GM12865 (cell line): ENCODE data around the gene CD93.

Experiments used
- DNase-seq: peaks from one replicate; pipeline ENCODE4 v3.0.0; 2010; ENCODE audit warnings: low read depth
- H3K4me3 ChIP-seq: 2 replicates; pipeline ENCODE4 v1.5.1; 2011; ENCODE audit warnings: mild to moderate bottlenecking, low read depth, low read length, control low read depth
- TF ChIP-seq, protein P1 (sequence below): IDR thresholded peaks from 2 replicates; pipeline ENCODE4 v1.5.1; 2011; ENCODE audit warnings: low read length, control low read depth, low read depth, inconsistent platforms; ENCODE audit not compliant: insufficient read depth; ENCODE audit errors: missing control alignments

CD93 gene

DNA sequence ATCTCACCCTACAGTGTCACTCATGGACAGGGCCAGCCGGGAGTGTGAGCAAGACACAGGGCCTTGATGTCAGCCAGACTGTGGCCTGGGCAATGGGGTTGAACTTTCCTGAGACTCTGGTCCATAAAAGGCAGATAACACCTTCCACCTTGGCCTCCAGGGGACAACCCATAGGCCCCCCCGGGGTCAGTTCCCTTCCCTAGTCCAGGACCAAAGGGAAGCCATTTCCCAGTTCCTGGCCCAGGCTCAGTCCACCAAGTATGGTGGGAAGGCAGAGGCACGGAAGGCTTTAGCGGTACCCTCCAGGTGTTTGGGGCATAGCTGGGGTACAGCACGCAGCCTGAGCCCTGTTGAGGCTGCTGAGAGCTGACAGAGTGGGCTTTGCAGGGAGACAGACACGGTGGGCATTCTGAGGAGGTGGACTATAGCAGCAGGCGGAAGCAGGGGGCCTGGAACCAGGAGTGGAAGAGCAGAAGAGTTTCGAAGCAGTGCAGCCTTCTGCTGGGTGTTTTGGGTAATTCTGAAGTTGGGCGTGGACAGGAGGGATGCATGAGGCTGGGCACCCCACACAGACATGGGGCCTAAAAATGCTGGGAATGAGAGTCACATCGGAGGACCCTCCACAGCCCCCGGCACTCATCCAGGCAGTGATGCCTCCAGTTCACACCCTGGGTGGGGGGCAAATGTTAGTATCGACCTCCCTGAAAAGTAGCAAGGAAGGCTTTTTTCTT, 43.9 kb upstream of the CD93 start:
- DNase-seq, result no peak
- H3K4me3 ChIP-seq, result no peak overlapping the region
- TF ChIP-seq, protein P1, sequence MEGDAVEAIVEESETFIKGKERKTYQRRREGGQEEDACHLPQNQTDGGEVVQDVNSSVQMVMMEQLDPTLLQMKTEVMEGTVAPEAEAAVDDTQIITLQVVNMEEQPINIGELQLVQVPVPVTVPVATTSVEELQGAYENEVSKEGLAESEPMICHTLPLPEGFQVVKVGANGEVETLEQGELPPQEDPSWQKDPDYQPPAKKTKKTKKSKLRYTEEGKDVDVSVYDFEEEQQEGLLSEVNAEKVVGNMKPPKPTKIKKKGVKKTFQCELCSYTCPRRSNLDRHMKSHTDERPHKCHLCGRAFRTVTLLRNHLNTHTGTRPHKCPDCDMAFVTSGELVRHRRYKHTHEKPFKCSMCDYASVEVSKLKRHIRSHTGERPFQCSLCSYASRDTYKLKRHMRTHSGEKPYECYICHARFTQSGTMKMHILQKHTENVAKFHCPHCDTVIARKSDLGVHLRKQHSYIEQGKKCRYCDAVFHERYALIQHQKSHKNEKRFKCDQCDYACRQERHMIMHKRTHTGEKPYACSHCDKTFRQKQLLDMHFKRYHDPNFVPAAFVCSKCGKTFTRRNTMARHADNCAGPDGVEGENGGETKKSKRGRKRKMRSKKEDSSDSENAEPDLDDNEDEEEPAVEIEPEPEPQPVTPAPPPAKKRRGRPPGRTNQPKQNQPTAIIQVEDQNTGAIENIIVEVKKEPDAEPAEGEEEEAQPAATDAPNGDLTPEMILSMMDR, result no peak

DNA sequence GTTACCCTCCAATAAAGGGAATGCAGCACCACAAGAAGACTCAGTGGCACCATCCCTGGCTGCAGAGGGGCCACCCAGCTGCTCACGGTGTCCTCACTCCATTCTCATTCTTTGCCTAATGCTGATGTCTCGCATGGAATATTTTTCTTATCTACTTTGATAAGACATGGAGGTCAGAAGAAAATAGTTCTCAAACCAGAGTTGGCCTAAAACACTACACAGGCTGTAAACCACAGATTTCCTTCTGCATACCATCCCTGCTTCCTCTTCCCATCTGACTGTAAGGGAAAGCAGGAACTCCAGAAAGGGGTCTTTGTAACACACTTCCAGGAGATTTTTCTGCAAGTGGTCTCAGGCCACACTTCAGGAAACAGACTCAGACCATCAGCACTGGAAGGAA, 43.1 kb upstream of the CD93 start:
- H3K4me3 ChIP-seq, result no peak overlapping the region
- no peak for DNase-seq
- TF ChIP-seq, protein P1, result no peak

DNA sequence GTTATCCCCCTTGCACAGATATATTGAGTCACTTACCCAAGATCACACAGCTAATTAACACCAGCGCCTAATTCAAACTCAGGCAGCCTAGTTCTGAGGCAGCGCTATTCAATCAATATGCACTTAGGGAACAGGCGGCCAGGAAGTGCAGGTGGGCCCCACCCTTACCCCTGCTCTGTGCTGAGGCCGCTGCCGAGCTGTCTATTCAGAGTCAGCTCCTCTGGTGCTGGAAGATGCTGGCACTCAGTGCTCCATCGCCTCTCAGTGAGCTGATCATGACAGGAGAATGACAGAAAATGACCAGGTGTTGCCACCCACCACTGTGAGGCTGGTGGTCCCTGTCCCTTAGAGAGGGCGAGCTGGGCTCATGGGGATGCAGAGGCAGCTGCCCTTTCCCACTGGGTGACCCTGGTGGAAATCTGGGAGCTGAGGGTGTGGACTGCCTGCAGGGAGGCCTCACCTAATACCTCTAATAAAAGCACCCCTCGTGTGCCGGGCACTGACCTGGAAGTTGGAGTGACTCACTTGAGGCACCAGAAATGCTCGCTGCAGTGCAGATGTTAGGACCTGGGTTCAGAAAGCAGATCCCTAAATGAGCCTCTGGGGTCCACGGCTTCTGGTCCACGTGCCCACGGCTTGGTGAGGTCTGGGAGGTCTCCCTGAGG, 42.5 kb upstream of the CD93 start:
- H3K4me3 ChIP-seq, result no peak overlapping the region
- TF ChIP-seq, protein P1, result no peak
- no peak for DNase-seq

DNA sequence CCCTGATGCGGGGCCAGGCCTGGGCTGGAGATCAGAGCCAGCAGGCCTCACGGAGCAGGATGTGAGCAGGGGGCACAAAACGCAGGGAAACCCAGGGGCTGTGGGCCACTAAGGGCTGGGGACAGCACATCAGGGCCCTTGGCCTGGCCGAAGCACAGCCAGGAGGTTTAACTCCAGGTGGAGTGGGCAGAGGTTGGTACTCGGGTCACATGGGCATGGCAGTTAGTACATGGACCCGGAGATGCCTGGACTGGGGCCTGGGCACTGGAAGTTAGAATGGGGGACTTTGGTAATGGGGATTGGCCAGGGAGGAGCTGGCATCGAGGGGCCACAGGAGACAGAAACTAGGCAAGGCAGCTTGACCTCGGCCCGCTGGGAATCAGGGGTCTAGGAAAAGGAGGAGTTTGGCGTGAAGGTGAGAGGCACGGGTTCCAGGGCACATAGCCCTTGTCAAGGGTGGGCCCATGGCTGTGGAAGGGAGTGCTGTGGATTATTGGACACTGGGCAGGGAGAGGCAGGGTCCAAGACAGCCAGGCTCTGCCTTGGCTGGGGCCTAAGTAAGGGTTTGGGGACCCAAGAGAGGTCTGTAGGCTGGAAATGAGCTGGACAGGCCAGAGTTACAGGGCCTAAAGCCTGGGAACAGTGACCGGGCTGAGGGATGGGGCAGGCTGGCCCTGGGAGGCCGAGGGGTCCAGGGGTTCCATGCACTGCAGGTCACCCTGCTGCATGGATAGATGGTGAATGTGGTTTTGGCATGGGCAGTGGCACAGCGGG, 41.6 kb upstream of the CD93 start:
- H3K4me3 ChIP-seq, result no peak overlapping the region
- no peak for DNase-seq
- TF ChIP-seq, protein P1, result no peak

DNA sequence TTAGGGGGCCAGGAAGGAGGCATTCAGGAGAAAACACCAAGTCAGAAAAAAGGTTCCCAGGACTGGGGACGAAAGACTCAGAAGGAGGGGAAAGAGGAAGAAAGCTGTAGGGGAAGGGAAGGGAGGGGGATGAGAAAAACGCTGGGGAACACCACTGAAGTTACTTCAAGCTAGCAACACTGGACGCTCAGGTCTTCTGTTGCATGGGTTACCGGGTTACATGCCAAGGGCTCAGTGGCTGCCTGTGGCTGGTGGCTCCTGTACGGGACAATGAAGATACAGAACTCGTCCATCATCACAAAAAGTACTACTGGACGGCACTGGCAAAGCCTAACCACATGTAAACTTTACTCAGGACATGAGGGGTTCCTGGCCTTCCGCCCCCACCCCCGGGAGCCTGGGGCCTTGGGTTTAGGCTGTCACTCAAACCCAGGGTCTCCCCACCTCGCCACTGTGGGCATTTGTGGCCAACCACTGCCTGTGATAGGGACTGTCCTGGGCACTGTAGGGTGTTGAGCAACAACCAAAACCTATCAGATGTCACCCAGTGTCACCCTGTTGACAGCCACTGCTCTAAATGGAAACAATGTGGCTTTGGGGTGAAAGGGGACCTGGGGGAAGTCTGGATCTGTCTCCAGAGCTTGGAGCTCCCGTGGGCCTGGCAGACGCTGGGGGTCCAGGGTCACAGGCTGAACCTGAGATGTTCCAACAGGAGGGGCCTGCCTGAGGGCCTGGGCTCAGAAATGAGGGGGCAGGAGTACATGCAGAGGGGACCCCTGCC, 40.3 kb upstream of the CD93 start:
- no peak overlapping the region for H3K4me3 ChIP-seq
- TF ChIP-seq, protein P1, result no peak
- no peak for DNase-seq

DNA sequence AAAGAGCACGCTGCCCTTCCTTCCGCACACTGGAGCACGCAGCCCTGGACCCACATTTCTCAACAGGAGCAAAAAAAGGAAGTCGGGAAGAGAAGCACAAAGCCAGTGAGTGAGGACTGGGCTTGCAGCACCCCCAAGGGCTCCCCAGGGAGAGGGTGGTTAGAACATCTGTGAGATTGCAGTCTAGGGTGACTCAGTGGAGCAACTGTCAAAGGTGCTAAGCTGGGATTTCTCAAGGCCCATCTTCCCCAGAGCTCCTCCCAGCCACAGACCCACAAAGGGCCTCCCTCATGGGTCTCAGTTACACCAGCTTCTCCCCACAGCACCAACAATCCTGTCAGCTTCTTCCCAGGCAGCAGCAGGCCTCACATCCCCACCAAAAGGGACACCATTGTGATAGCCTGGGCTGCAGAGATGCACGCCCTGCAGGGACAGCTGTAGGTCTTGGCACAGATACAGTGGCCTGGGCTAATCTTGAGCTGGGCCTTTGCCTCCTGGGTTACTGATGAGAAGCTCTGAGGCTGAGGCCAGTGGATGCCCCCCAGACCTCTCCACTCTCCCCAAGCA, 39.6 kb upstream of the CD93 start:
- H3K4me3 ChIP-seq, result no peak overlapping the region
- TF ChIP-seq, protein P1, result no peak
- peak; percentile 52 for DNase-seq
